ENCODE data around the gene UBE4B.

- TF ChIP-seq CHD1 (IDR thresholded peaks at IDR 0.05; ENCODE audit: low read depth, low read length) (no peak), POLR2A (IDR thresholded peaks at IDR 0.05; ENCODE audit: low read depth, low read length) (no peak), SMC3 (IDR thresholded peaks at IDR 0.05; ENCODE audit: low read depth, low read length) (no peak), MAZ (IDR thresholded peaks at IDR 0.05; ENCODE audit: borderline replicate concordance, low read depth, low read length) (no peak), RAD21 (IDR thresholded peaks at IDR 0.05; ENCODE audit: low read length) (no peak), MXI1 (IDR thresholded peaks at IDR 0.05; ENCODE audit: borderline replicate concordance, low read depth, low read length) (no peak), USF2 (IDR thresholded peaks at IDR 0.05; ENCODE audit: low read depth, low read length) (no peak), MAFK (IDR thresholded peaks at IDR 0.05; ENCODE audit: low read depth, low read length) (no peak), FOS (IDR thresholded peaks at IDR 0.05; ENCODE audit: low read depth, low read length) (no peak), RFX5 (IDR thresholded peaks at IDR 0.05; ENCODE audit: low read depth, low read length) (no peak), RCOR1 (IDR thresholded peaks at IDR 0.05; ENCODE audit: insufficient replicate concordance, low read length) (no peak), CEBPB (IDR thresholded peaks at IDR 0.05; ENCODE audit: low read depth, low read length) (no peak), BHLHE40 (IDR thresholded peaks at IDR 0.05; ENCODE audit: low read depth, low read length) (no peak)
- TF ChIP-seq, protein P1, sequence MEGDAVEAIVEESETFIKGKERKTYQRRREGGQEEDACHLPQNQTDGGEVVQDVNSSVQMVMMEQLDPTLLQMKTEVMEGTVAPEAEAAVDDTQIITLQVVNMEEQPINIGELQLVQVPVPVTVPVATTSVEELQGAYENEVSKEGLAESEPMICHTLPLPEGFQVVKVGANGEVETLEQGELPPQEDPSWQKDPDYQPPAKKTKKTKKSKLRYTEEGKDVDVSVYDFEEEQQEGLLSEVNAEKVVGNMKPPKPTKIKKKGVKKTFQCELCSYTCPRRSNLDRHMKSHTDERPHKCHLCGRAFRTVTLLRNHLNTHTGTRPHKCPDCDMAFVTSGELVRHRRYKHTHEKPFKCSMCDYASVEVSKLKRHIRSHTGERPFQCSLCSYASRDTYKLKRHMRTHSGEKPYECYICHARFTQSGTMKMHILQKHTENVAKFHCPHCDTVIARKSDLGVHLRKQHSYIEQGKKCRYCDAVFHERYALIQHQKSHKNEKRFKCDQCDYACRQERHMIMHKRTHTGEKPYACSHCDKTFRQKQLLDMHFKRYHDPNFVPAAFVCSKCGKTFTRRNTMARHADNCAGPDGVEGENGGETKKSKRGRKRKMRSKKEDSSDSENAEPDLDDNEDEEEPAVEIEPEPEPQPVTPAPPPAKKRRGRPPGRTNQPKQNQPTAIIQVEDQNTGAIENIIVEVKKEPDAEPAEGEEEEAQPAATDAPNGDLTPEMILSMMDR (conservative IDR thresholded peaks at IDR 0.05; ENCODE audit: low read depth, low read length): no peak
Observed at GRCh38 chr1:10168912-10169514, 136.3 kb downstream of the UBE4B start.
